Measurements from ENCODE around the gene IKZF1.
"Not testable (repeated sequence)": the region's sequence is repeated elsewhere in the genome, so short reads cannot be mapped to it uniquely, and the experiment has no call there.

Gene IKZF1

DNA sequence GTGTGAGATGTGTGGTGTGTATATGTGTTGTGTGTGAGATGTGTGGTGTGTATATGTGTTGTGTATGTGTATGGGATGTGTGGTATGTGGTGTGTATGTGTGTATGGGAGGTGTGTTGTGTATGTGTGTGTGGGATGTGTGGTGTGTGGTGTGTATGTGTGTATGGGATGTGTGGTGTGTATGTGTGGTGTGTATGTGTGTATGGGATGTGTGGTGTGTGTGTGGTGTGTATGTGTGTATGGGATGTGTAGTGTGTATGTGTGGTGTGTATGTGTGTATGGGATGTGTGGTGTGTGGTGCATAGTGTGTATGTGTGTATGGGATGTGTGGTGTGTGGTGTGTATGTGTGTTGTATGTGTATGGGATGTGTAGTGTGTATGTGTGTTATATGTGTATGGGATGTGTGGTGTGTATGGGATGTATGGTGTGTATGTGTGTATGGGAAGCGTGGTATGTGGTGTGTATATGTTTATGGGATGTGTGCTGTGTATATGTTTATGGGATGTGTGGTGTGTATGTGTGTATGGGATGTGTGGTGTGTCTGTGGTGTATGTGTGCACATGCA lies 30.8 kb downstream of the IKZF1 start:
- H3K9me2 ChIP-seq (replicated peaks; ENCODE audit: insufficient read depth, low read length) = no peaks in the 10 kb centered on the region
- H3K4me2 ChIP-seq (ENCODE audit: low read depth, low read length, poor library complexity, severe bottlenecking) = peak overlapping the region; percentile 63
- H3K27ac ChIP-seq (ENCODE audit: low read depth, low read length) = peak overlapping the region; percentile 94
- peaks cover 92% of the 10 kb centered on the region for H3K79me2 ChIP-seq (ENCODE audit: insufficient read depth, low read length)
- no peaks in the 10 kb centered on the region for H3K9me3 ChIP-seq (ENCODE audit: insufficient read depth, low read length)
- H4K20me1 ChIP-seq (ENCODE audit: low read depth, low read length) = no peaks in the 10 kb centered on the region
- peak overlapping the region; percentile 53 for H3K9ac ChIP-seq (ENCODE audit: low read length)
- no peak overlapping the region for H3K4me3 ChIP-seq (ENCODE audit: insufficient read depth, low read length, poor library complexity, severe bottlenecking)
- TF ChIP-seq EZH2phosphoT487 (conservative IDR thresholded peaks at IDR 0.05; ENCODE audit: low read length) = no peak
- TF ChIP-seq, protein P1, sequence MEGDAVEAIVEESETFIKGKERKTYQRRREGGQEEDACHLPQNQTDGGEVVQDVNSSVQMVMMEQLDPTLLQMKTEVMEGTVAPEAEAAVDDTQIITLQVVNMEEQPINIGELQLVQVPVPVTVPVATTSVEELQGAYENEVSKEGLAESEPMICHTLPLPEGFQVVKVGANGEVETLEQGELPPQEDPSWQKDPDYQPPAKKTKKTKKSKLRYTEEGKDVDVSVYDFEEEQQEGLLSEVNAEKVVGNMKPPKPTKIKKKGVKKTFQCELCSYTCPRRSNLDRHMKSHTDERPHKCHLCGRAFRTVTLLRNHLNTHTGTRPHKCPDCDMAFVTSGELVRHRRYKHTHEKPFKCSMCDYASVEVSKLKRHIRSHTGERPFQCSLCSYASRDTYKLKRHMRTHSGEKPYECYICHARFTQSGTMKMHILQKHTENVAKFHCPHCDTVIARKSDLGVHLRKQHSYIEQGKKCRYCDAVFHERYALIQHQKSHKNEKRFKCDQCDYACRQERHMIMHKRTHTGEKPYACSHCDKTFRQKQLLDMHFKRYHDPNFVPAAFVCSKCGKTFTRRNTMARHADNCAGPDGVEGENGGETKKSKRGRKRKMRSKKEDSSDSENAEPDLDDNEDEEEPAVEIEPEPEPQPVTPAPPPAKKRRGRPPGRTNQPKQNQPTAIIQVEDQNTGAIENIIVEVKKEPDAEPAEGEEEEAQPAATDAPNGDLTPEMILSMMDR (IDR thresholded peaks at IDR 0.05; ENCODE audit: insufficient read depth, low read length, poor library complexity, severe bottlenecking) = no peak
- H3K36me3 ChIP-seq (ENCODE audit: low read length) = no peaks in the 10 kb centered on the region
- peaks cover 80% of the 10 kb centered on the region for H3F3A ChIP-seq (ENCODE audit: insufficient read depth)
- no peaks in the 10 kb centered on the region for H3K27me3 ChIP-seq (ENCODE audit: low read length)
- no peak overlapping the region for H2AFZ ChIP-seq (ENCODE audit: low read depth, low read length, severe bottlenecking)

DNA sequence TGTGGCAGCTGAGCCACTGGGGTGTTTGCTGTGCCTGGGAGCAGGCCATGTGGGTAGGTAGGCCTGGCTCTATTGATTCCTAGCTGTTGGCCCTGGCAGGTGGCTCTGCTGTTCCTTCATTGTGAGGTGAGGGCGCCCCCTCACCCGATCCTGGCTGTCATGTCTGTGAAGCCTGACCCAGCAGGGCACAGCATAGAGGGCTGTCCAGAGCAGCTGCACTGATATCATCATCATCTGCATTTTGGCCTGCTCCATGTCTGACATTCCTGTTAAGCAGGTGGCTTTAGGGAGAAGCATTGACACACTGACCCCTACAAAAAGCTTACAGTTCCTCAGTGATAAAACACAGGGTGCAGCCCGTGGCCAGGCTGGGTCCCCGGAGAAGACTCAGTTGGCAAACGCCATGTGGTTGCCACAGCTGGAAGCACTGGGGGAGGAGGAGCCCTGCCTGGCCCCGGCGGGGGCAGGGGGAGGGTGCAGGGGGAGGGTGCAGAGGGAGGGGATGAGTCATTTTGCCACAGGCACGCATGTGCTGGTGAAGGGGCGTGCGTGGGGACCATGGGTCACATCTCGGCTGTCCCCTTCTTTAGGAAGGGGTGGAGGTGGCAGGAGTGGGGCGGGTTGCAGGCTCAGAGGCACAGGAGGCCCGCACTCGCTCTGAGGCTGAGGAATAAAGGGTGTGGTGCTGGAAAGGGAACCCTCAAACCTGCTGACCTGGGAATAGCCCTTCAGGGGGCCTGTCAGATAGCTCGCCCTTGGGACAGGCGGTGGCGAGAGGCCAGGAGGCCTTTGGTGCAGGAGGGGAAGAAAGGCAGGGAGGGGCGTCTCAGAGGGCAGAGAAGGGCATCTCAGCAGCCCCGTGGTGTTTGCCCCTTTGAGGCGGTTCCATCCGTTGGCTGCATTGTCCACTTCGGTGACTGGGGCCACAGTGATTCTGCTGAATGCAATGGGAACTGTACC lies 31.6 kb downstream of the IKZF1 start:
- no peaks in the 10 kb centered on the region for H3K36me3 ChIP-seq (ENCODE audit: low read length)
- H3F3A ChIP-seq (ENCODE audit: insufficient read depth) = peaks cover 80% of the 10 kb centered on the region
- H3K9ac ChIP-seq (ENCODE audit: low read length) = peak overlapping the region; percentile 53
- peak overlapping the region; percentile 63 for H3K4me2 ChIP-seq (ENCODE audit: low read depth, low read length, poor library complexity, severe bottlenecking)
- H3K9me3 ChIP-seq (ENCODE audit: insufficient read depth, low read length) = no peaks in the 10 kb centered on the region
- peak overlapping the region; percentile 4 for H3K4me3 ChIP-seq (ENCODE audit: insufficient read depth, low read length, poor library complexity, severe bottlenecking)
- peaks cover 97% of the 10 kb centered on the region for H3K79me2 ChIP-seq (ENCODE audit: insufficient read depth, low read length)
- no peak for TF ChIP-seq EZH2phosphoT487 (conservative IDR thresholded peaks at IDR 0.05; ENCODE audit: low read length)
- TF ChIP-seq, protein P1 (IDR thresholded peaks at IDR 0.05; ENCODE audit: insufficient read depth, low read length, poor library complexity, severe bottlenecking) = peak; percentile 70
- H3K27ac ChIP-seq (ENCODE audit: low read depth, low read length) = peak overlapping the region; percentile 94
- no peak overlapping the region for H2AFZ ChIP-seq (ENCODE audit: low read depth, low read length, severe bottlenecking)
- no peaks in the 10 kb centered on the region for H3K27me3 ChIP-seq (ENCODE audit: low read length)
- H4K20me1 ChIP-seq (ENCODE audit: low read depth, low read length) = no peaks in the 10 kb centered on the region
- H3K9me2 ChIP-seq (replicated peaks; ENCODE audit: insufficient read depth, low read length) = no peaks in the 10 kb centered on the region

DNA sequence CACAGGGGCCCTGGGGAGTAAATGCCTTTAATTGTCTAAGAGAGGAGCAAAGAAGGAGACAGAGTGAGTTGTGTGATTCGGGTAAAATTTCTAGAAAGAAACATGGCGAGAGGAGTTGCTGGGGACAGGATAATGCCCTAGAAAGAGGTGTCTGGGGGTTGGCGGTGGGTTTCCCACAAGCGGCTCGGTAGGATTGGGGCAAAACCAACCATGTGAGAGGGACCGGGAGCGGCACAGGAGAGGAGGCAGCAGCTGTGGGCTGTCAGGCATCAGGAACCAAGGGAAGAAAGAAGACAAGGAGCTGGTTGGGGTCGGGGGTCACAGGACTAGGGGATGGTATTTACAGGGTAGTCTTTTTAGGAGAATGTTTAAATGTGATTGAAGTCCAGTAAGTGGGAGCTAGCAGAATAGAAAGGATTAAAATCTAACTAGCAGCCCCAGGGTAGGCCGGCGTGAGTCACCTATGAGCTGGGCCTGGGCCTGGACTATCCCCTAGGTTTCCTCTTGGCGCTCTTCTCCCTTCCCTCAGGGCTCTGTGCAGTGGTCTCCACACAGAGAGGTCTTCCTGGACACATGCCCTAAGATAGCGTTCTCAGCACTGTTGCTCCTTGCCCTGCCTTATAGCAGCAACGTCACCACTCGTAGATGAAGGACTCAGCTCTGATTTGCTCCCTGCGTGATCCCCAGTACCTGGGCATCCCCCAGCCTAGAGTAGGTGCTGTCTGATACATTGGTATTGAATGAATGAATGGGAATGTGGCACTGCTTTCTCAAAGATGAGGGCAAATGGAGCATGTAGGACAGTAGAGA lies 32.6 kb downstream of the IKZF1 start:
- H2AFZ ChIP-seq (ENCODE audit: low read depth, low read length, severe bottlenecking) = no peak overlapping the region
- H3K27me3 ChIP-seq (ENCODE audit: low read length) = no peaks in the 10 kb centered on the region
- peaks cover 8% of the 10 kb centered on the region; the same call in 1 of the 2 replicates for H3K36me3 ChIP-seq (ENCODE audit: low read length)
- peak overlapping the region; percentile 53 for H3K9ac ChIP-seq (ENCODE audit: low read length)
- H3K4me3 ChIP-seq (ENCODE audit: insufficient read depth, low read length, poor library complexity, severe bottlenecking) = peak overlapping the region; percentile 4
- H3K27ac ChIP-seq (ENCODE audit: low read depth, low read length) = peak overlapping the region; percentile 94
- H3K79me2 ChIP-seq (ENCODE audit: insufficient read depth, low read length) = peaks cover 99% of the 10 kb centered on the region
- no peaks in the 10 kb centered on the region for H3K9me3 ChIP-seq (ENCODE audit: insufficient read depth, low read length)
- peaks cover 77% of the 10 kb centered on the region for H3F3A ChIP-seq (ENCODE audit: insufficient read depth)
- TF ChIP-seq, protein P1 (IDR thresholded peaks at IDR 0.05; ENCODE audit: insufficient read depth, low read length, poor library complexity, severe bottlenecking) = no peak
- TF ChIP-seq EZH2phosphoT487 (conservative IDR thresholded peaks at IDR 0.05; ENCODE audit: low read length) = no peak
- no peaks in the 10 kb centered on the region for H4K20me1 ChIP-seq (ENCODE audit: low read depth, low read length)
- no peaks in the 10 kb centered on the region for H3K9me2 ChIP-seq (replicated peaks; ENCODE audit: insufficient read depth, low read length)
- H3K4me2 ChIP-seq (ENCODE audit: low read depth, low read length, poor library complexity, severe bottlenecking) = peak overlapping the region; percentile 63

DNA sequence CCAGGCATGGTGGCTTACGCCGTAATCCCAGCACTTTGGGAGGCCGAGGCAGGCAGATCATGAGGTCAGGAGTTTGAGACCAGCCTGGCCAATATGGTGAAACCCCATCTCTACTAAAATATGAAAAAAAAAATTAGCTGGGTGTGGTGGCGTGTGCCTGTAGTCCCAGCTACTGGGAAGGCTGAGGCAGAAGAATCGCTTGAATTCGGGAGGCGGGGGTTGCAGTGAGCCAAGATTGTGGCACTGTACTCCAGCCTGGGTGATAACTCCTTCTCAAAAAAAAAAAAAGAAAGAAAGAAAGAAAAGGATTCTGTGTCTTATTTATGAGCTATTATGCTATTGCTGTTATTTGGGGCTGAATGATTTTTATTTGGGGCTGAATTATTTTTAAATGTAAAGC lies 35.0 kb downstream of the IKZF1 start:
- peak overlapping the region; percentile 63 for H3K4me2 ChIP-seq (ENCODE audit: low read depth, low read length, poor library complexity, severe bottlenecking)
- H3F3A ChIP-seq (ENCODE audit: insufficient read depth) = peaks cover 61% of the 10 kb centered on the region
- not testable (repeated sequence) for H3K9me2 ChIP-seq (replicated peaks; ENCODE audit: insufficient read depth, low read length); H3K9me3 ChIP-seq (ENCODE audit: insufficient read depth, low read length); H2AFZ ChIP-seq (ENCODE audit: low read depth, low read length, severe bottlenecking); H3K4me3 ChIP-seq (ENCODE audit: insufficient read depth, low read length, poor library complexity, severe bottlenecking); H3K27me3 ChIP-seq (ENCODE audit: low read length); H4K20me1 ChIP-seq (ENCODE audit: low read depth, low read length)
- H3K27ac ChIP-seq (ENCODE audit: low read depth, low read length) = peak overlapping the region; percentile 94
- peaks cover 97% of the 10 kb centered on the region for H3K79me2 ChIP-seq (ENCODE audit: insufficient read depth, low read length)
- peaks cover 26% of the 10 kb centered on the region for H3K36me3 ChIP-seq (ENCODE audit: low read length)
- H3K9ac ChIP-seq (ENCODE audit: low read length) = peak overlapping the region; percentile 53

Measured in SU-DHL-6 (cell line).